Esophagus squamous epithelium (tissue), 5 donors: ENCODE measurements around the gene SAPCD1. TPM values are rescaled to one million over a fixed set of nuclear protein-coding genes. Genes with fewer than 3 reads are reported as not detected.
A peak's percentile ranks its signal among the peaks of the same experiment; 100 is the strongest.

ENCODE experiments used
- DNase-seq: peaks from one replicate; lab custom pipeline; 2025; lab: John Stamatoyannopoulos, UW
- H3K27ac ChIP-seq, 4 donors: fragments of 200-600 bp; sonication (generic); one replicate each; pipeline ENCODE4 v1.5.1; 2016 to 2019; ENCODE audit warnings: mild to moderate bottlenecking in 1 of 4
- H3K27me3 ChIP-seq, 4 donors: fragments of 200-600 bp; sonication (generic); 1 replicate in 3 of 4; 2 replicates in 1 of 4; pipeline versions ENCODE4 v1.5.1 to v1.6.0; 2017 to 2021; ENCODE audit warnings: antibody characterized with exemption in 1 of 4
- H3K36me3 ChIP-seq, 3 donors: fragments of 200-600 bp; sonication (generic); one replicate each; pipeline ENCODE4 v1.5.1; 2016 to 2019
- H3K4me1 ChIP-seq, 3 donors: fragments of 200-600 bp; sonication (generic); one replicate each; pipeline ENCODE4 v1.5.1; 2017 to 2019
- H3K4me3 ChIP-seq, 4 donors: fragments of 200-600 bp; sonication (generic); 1 replicate in 3 of 4; 2 replicates in 1 of 4; pipeline ENCODE4 v1.5.1; 2016 to 2019; ENCODE audit warnings: mild to moderate bottlenecking in 2 of 4, moderate library complexity in 1 of 4
- H3K9me3 ChIP-seq, 3 donors: fragments of 200-600 bp; sonication (generic); one replicate each; pipeline ENCODE4 v1.5.1; 2016 to 2019
- CTCF ChIP-seq, 6 experiments: fragments of 450-650 bp in 4 of 6; fragments of 200-600 bp in 2 of 6; sonication (generic) in 2 of 6; IDR thresholded peaks; one replicate each; pipeline ENCODE4 v1.5.1; 2016 to 2019; ENCODE audit warnings: antibody characterized with exemption in 6 of 6, mild to moderate bottlenecking in 4 of 6, moderate library complexity in 4 of 6
- POLR2A ChIP-seq, 4 donors: fragments of 450-650 bp; IDR thresholded peaks; one replicate each; pipeline ENCODE4 v1.6.1; 2017; ENCODE audit warnings: antibody characterized with exemption in 4 of 4, mild to moderate bottlenecking in 4 of 4, moderate library complexity in 3 of 4
- WGBS, 2 donors: methylation state at CpG; one replicate each; pipeline ENCODE4 v1.1.5; 2018; 5-methylcytosine and 5-hydroxymethylcytosine counted together
- intact Hi-C: fragments of 100-400 bp; cut with DNase I; formaldehyde crosslinking; loops from one replicate; pipeline ENCODE4 v1.15.0; 2022
- total RNA-seq, 4 donors: library from RNA; depleted of rRNA; stranded (reverse); fragments of >200 nt; gene quantifications; one replicate each; pipeline ENCODE4 v1.1.0, GENCODE V29; 2016
- donor health status: DM: yes; HTN: yes; CAD: no.

SAPCD1 gene
- total RNA-seq, 4 donors from 2014 or later = 0.45 to 2.9 (median 1.1) TPM

- 8 to 19% methylated on average over 2 of the region's 2 CpGs for WGBS, 2 donors
- Histone ChIP-seq H3K4me1 (peaks cover 40 to 81% (median 45%) of the 10 kb centered on the region in 3 donors), H3K27ac (peak overlapping the region; percentile 94 to 99 (median 98)), H3K36me3 (peaks cover 27 to 41% (median 32%) of the 10 kb centered on the region in 3 donors), H3K9me3 (no peaks in the 10 kb centered on the region), H3K27me3 (no peaks in the 10 kb centered on the region), H3K4me3 (peak overlapping the region; percentile 53 to 89 (median 75))
- DNase-seq = no peak
- TF ChIP-seq POLR2A (IDR thresholded peaks at IDR 0.05) = no peak
- TF ChIP-seq CTCF (IDR thresholded peaks at IDR 0.05) = no peak
- intact Hi-C loops = loop anchor here (10.0 kb wide), 1 partner anchor 100 kb away; no protein-coding TSS in a partner anchor
Measured at GRCh38 chr6:31734247-31734820, 28.1 kb upstream of the SAPCD1 start.

GRCh38 chr6:31734821-31735406 lies 27.5 kb upstream of the SAPCD1 start:
- H3K4me1 ChIP-seq = peaks cover 41 to 80% (median 44%) of the 10 kb centered on the region in 3 donors
- H3K27ac ChIP-seq = peak overlapping the region; percentile 94 to 99 (median 98)
- H3K4me3 ChIP-seq = peak overlapping the region; percentile 53 to 89 (median 75)
- H3K36me3 ChIP-seq = peaks cover 27 to 41% (median 32%) of the 10 kb centered on the region in 3 donors
- intact Hi-C loops = loop anchor here (10.0 kb wide), 1 partner anchor 100 kb away; no protein-coding TSS in a partner anchor
- WGBS, 2 donors = 1% methylated on average over 15 to 17 of the region's 18 CpGs
- no peaks in the 10 kb centered on the region for H3K9me3 ChIP-seq
- no peak for DNase-seq
- H3K27me3 ChIP-seq = no peaks in the 10 kb centered on the region
- TF ChIP-seq CTCF (IDR thresholded peaks at IDR 0.05) (no peak), POLR2A (IDR thresholded peaks at IDR 0.05) (peak in 2 of 4 donors; percentile 43 to 72)

- peak within 1 kb of the TSS; percentile 94 to 99 (median 98) for H3K27ac ChIP-seq
- H3K9me3 ChIP-seq = no peaks in the 10 kb centered on the region
- DNase-seq = no peak
- TF ChIP-seq CTCF (IDR thresholded peaks at IDR 0.05) (no peak), POLR2A (IDR thresholded peaks at IDR 0.05) (peak in 3 of 4 donors; percentile 88 to 97 (median 93))
- H3K4me1 ChIP-seq = peaks cover 39 to 79% (median 46%) of the 10 kb centered on the region in 3 donors
- H3K4me3 ChIP-seq = peak within 1 kb of the TSS; percentile 53 to 89 (median 75)
- intact Hi-C loops = loop anchor here (10.0 kb wide), 1 partner anchor 99 kb away; no protein-coding TSS in a partner anchor
- H3K36me3 ChIP-seq = peaks cover 27 to 33% (median 30%) of the 10 kb centered on the region in 3 donors
- WGBS, 2 donors = 1% methylated on average over 11 to 14 of the region's 24 CpGs
- H3K27me3 ChIP-seq = no peaks in the 10 kb centered on the region
Measured at GRCh38 chr6:31736021-31736767, 26.3 kb upstream of the SAPCD1 start, which contains the start of gene CLIC1. TSS of gene CLIC1 (minus strand) at chr6:31736530. CDS start at chr6:31736300, 230 bp downstream.

DNA sequence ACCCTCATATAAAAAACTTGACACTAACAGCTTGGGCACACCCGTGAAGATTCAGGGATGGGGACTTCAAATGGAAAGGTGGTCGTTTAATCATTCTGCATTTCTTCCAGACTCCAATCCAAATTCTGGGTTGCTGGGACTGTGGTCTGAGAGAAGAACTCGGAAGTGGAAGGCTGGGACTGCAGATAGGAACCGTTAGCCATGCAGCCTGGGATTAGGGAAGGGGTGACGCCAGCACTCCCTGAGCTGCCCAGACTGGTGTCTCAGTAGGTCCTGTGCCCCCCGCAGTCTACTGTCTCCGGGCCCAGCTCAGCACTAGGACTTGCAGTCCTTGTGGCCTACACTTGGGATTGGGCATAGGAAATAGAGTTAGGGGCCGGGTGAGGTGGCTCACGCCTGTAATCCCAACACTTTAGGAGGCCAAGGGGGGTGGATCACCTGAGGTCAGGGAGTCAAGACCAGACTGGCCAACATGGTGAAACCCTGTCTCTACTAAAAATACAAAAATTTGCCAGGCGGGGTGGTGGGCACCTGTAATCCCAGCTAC lies 25.6 kb upstream of the SAPCD1 start:
- Histone ChIP-seq H3K9me3 (no peaks in the 10 kb centered on the region), H3K4me3 (peak overlapping the region; percentile 53 to 89 (median 75)), H3K27ac (peak overlapping the region; percentile 94 to 99 (median 98)), H3K36me3 (peaks cover 23 to 26% (median 23%) of the 10 kb centered on the region in 3 donors), H3K27me3 (no peaks in the 10 kb centered on the region), H3K4me1 (peaks cover 39 to 75% (median 46%) of the 10 kb centered on the region in 3 donors)
- no peak for TF ChIP-seq POLR2A (IDR thresholded peaks at IDR 0.05)
- no peak for TF ChIP-seq CTCF (IDR thresholded peaks at IDR 0.05)
- DNase-seq = no peak
- 28 to 46% methylated on average over 4 to 8 of the region's 10 CpGs for WGBS, 2 donors
- intact Hi-C loops = loop anchor here (10.0 kb wide), 1 partner anchor 98 kb away; no protein-coding TSS in a partner anchor
